Activated CD8-positive, alpha-beta memory T cell treated with anti-CD3 and anti-CD28 coated beads for 4 hours (primary cell): Measurements from ENCODE around the gene SLC6A20.

Experiments used
- DNase-seq, 2 donors: peaks; one replicate each; pipeline ENCODE4 v3.0.0-alpha.2; 2020; ENCODE audit warnings: low read depth in 2 of 2

The SLC6A20 gene

GRCh38 chr3:45802146-45802545 lies 5.8 kb upstream of the SLC6A20 start:
- DNase-seq = no peak

GRCh38 chr3:45800611-45801010 lies 4.3 kb upstream of the SLC6A20 start:
- no peak for DNase-seq

GRCh38 chr3:45799586-45799985 lies 3.2 kb upstream of the SLC6A20 start:
- DNase-seq = no peak

- no peak for DNase-seq
Observed at GRCh38 chr3:45798034-45798433, 1.7 kb upstream of the SLC6A20 start.

GRCh38 chr3:45796902-45797637 lies 734 bp upstream of the SLC6A20 start:
- no peak for DNase-seq

GRCh38 chr3:45795509-45795881 lies 841 bp downstream of the SLC6A20 start:
- DNase-seq = no peak

- DNase-seq = no peak
Observed at GRCh38 chr3:45794660-45795059, 1.7 kb downstream of the SLC6A20 start.

- DNase-seq = no peak
Observed at GRCh38 chr3:45794177-45794560, 2.2 kb downstream of the SLC6A20 start.

- DNase-seq = no peak
Observed at GRCh38 chr3:45793482-45794176, 2.7 kb downstream of the SLC6A20 start.

GRCh38 chr3:45792516-45793172 lies 3.7 kb downstream of the SLC6A20 start:
- no peak for DNase-seq

- no peak for DNase-seq
Observed at GRCh38 chr3:45792036-45792435, 4.3 kb downstream of the SLC6A20 start.

GRCh38 chr3:45790596-45790995 lies 5.7 kb downstream of the SLC6A20 start:
- no peak for DNase-seq

- no peak for DNase-seq
Observed at GRCh38 chr3:45789235-45789812, 7.0 kb downstream of the SLC6A20 start.

- DNase-seq = no peak
Observed at GRCh38 chr3:45787551-45787950, 8.8 kb downstream of the SLC6A20 start.

- no peak for DNase-seq
Observed at GRCh38 chr3:45786801-45787495, 9.4 kb downstream of the SLC6A20 start.

- no peak for DNase-seq
Observed at GRCh38 chr3:45785605-45786150, 10.7 kb downstream of the SLC6A20 start.

GRCh38 chr3:45783667-45784066 lies 12.7 kb downstream of the SLC6A20 start:
- no peak for DNase-seq

- DNase-seq = no peak
Observed at GRCh38 chr3:45782381-45782780, 14.0 kb downstream of the SLC6A20 start.

- no peak for DNase-seq
Observed at GRCh38 chr3:45781841-45782240, 14.5 kb downstream of the SLC6A20 start.

- no peak for DNase-seq
Observed at GRCh38 chr3:45781271-45781670, 15.1 kb downstream of the SLC6A20 start.
